GM12873 (cell line): ENCODE data around the gene SHTN1.

Experiments used
- CTCF ChIP-seq: IDR thresholded peaks from 2 replicates; pipeline ENCODE4 v1.5.1; 2012; ENCODE audit warnings: low read depth, mild to moderate bottlenecking, moderate library complexity, low read length, control low read depth; ENCODE audit not compliant: insufficient read depth; ENCODE audit errors: missing control alignments

SHTN1 gene

GRCh38 chr10:116888380-116889055, 116.5 kb downstream of the SHTN1 start:
- no peak for TF ChIP-seq CTCF

- TF ChIP-seq CTCF, result no peak
These were observed 118.2 kb downstream of the SHTN1 start for GRCh38 chr10:116886772-116887171.

- TF ChIP-seq CTCF, result no peak
These were observed 122.3 kb downstream of the SHTN1 start for GRCh38 chr10:116882639-116883038.

GRCh38 chr10:116880716-116881482, 124.1 kb downstream of the SHTN1 start:
- no peak for TF ChIP-seq CTCF

- no peak for TF ChIP-seq CTCF
These were observed 125.2 kb downstream of the SHTN1 start for GRCh38 chr10:116879817-116880216.

GRCh38 chr10:116878123-116878522, 126.9 kb downstream of the SHTN1 start:
- TF ChIP-seq CTCF, result no peak

- TF ChIP-seq CTCF, result no peak
These were observed 127.6 kb downstream of the SHTN1 start for GRCh38 chr10:116877391-116877790.
